Suppressor macrophage treated with lipopolysaccharide for 1 hour (primary cell): ENCODE measurements around the gene HAUS2.
"Not testable (repeated sequence)": the region's sequence is repeated elsewhere in the genome, so short reads cannot be mapped to it uniquely, and the experiment has no call there.

ENCODE experiments used
- DNase-seq, 3 donors: peaks; one replicate each; pipeline ENCODE4 v3.0.0-alpha.2; 2020 to 2022

Gene HAUS2

DNA sequence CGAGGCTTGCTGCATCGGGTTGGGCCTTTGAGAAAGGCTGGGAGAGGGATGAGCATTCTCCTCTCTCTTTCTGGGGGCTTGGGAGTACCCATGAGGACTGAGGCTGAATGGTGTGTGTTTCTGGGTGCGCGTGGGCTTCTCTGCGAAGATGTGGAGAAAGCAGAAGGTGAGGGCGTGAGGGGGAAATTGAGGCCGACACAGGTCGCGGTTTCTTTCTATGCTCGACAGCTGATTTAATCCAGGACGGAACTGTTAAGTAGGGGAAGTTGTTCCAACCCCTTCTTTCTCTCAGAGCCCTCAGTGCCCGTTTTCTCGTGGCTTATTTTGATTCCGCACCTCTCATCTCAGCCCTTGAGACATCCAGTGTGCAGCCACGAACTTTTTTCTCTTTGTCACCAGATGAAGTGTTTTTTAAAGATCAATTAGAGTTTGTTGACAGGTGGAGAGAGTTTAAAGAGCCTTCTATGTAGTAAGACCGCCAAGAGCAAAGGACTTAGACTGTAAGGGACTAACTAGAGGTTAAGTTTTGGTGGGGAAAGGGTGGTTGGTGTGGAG lies 27.5 kb downstream of the HAUS2 start:
- peak in 1 of 3 donors; percentile 19 for DNase-seq

DNA sequence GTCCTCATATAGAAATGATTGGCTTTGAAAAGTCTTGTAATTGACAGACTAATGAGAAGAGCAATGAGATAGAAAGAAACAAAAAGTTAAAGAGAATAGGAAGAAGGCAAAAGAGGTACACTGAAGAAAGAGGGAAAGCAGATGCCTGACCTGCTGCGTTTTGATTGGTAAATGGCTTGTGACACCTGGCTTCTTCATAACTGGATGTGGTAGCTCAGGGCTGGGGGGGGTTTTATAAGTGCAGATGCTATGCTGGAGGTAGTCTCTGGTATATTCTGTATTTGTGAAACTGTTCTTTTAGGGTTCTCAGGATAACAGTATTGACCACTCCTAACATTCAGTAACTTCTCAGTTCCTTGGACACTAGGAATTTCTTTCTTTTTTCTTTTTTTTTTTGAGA lies 28.1 kb downstream of the HAUS2 start:
- no peak for DNase-seq

DNA sequence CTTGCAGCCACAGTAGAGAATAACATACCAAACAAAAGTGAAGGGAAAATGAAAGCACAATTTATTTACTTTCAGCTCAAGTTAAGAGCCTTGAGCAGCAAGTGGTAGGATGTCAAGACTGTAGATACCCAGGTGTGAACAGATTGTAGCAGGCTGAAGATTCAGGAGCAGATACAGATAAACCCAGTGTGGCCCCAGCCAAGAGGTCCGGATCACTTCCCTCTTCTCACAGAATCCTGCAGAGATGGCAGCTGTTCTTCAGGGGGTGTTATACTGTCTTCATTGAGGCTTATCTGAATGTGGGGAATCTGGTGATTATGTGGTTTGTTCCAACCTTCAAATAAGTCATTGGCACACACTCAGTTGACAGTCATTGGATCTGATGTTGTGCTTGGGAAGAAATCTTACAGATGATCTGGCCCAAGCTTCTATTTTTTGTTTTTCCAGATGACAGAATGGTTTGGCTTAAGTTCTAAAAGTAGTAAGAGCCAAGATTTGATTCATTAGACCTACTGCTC lies 28.9 kb downstream of the HAUS2 start:
- no peak for DNase-seq

DNA sequence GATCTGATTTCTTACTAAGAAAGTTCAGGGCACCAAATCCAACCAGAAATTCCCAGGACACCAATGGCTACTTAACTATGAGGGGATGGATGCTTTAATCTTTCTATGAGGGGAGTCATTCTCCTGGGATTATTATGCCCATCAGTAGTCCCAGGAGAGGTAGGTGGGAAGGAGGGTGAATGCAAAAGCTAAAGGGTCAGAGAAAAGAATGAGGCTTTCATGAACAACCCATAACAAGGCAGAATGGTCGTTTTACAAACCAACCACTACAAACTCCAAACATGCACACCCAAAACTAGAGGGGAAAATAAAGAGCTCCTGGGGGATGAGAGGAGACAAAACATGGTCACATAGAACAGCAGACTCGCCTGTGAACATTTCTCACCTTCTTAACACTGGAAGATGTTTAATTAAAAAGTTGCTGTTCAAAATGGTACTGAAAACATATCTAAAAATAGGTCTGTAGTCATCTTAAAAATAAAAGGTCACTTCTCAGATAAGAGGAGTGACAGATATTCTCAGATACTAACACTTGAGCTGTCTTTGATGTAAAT lies 30.4 kb downstream of the HAUS2 start:
- no peak for DNase-seq

DNA sequence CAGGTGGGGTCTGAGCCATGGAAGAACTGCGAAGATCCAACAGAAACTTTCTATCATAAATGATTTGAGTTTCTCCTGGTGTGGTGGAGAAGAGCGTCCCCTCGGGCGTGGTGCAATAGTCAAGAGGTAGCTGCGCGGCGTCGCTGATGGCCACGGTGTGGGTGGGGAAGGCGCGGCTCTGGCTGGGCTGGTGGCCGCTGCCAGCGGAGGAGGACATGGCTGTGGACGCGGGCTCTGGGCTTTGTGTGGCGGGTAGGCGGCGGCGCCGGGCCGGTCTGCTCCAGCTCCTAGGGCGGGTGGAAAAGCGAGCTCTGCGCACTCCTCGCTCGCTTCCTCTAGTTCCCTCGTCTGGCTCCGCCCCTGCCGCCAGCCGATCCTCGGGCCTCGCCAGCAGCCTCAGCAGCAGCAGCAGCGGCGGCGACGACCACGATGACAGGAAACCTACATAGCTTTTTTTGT lies 32.7 kb downstream of the HAUS2 start:
- peak; percentile 89 to 94 (median 90) for DNase-seq

DNA sequence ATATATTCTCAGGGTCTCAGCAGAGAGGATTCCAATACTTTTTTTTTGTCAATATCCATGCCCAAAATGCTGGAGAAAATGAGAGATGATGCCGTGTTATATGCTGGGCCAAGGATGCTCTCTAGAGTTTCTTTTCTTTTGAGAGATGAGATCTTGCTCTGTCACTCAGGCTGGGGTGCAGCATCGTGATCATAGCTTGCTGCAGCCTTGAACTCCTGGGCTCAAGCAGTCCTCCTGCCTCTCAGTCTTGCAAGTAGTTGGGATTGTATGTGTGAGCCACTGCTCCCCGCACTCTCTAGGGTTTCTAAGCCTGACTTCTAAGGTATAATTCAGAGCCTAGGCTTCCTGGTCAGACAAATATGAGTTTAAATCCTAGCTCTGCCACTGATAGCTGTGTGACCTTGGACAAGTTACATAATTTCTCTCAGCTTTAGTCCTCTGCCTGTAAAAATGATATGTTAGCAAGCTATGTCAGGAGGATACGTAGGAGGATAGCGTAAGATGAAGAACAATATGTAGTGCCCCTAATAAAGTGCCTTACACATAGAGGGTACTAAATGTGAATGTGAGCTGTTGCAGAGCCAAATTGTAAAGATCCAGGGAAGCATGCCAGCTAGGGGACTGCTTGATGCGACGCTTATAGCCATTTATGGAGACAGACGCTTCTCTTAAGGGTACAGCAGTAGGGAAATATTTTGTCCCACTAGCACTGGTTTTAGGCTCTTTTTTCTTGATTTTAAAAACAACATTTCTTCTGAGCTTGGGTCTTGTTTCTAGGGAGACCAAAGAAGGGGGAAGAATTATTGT lies 34.1 kb downstream of the HAUS2 start:
- no peak for DNase-seq

DNA sequence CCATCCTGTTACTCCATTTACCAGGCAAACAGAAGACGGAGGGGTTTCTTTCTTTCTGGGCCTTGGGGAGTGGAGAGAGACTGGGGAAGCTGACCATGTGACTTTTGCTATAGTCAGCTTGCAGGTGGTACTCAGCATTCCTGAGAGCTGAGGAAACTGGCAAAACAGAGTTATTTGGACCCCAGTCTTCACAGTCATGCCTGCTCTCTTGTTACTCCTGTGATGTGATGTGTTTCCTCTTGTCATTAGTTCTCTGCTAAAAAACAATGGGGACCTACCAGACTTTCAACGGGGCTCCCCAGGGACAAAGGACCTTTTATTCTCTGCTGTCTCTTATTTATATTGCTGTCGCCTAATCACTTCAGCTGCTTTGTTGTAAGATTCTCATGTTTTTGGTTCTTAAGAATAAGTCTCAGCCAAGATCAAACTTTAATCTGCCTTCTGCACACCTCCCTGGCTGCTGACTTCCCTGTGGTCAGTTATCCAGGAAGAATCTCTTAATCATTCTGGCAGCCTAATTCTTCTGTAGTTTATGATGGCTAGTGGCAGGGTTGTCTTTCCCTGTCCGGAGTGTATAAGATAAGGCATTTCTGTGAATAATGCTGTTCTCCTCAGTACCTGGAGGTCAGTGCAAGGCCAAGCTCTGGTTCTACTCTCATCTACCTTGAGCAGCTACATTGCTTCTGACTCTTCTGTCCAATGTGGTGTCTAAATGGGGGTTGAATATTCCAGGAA lies 35.6 kb downstream of the HAUS2 start:
- no peak for DNase-seq

DNA sequence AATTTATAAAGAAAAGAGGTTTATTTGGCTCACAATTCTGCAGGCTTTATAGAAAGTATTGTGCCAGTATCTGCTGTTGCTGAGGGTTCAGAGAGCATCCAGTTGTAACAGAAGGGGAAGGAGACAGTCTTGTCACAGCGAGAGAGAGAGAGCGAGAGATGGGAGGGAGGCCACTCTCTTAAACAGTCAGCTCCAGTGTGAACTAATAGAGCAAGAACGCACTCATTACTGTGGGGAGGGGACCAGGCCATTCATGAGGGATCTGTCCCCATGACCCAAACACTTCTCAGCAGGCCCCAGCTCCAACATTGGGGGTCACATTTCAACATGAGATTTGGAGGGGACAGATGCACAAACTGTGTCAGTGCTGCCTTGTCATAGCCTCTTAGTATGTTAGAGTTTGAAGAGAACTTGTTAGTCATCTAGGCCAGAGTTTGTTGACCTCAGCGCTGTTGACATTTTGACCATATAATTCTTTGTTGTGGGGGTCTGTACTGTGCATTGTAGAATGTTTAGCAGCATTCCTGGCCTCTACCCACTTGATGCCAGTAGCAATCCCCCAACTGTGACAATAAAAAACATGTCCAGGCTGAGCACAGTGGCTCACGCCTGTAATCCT lies 42.1 kb downstream of the HAUS2 start:
- no peak for DNase-seq

DNA sequence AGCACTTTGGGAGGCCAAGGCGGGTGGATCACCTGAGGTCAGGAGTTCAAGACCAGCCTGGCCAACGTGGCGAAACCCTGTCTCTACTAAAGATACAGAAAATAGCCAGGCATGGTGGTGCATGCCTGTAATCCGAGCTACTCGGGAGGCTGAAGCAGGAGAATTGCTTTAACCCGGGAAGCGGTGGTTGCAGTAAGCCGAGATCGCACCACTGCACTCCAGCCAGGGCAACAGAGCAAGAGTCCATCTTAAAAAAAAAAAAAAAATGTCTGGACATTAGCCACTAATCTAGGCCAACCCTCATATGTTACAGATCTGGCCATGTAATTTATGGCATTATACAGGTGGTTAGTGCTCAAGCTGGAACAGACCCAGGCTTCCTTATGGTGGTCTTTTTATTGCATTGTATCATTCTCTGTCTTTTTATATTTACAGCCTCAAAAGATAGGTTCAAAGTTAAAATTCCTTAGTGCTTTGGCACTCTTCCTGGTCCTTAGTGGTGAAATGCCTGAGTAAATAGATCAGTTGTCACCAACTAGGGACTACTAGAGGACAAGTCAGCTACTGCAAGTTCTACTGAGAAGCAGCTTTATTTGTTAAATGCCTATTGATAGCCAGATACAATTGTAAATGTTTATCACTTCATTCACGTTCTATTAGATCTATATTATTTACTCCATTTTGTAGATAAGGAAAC lies 42.7 kb downstream of the HAUS2 start:
- peak in 2 of 3 donors; percentile 14 to 26 for DNase-seq

DNA sequence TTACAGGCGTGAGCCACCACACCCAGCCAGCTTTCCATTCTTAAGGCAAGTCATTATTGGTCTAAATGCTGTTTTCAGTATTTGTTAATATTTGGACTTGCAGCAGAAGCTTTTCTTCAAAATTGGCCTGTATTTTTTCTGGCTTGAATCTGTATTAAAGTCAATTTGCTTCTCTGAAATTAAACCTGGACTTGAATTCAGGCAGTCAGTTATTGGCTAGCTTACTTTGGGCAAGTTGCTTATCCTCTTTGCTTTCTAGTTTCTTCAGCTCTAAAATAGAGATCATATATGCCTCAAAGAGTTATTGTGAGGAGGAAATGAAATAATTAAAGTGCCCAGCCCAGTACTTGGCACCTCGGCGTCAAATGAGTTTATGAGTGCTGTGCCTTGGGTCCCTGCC lies 44.1 kb downstream of the HAUS2 start:
- DNase-seq: no peak

DNA sequence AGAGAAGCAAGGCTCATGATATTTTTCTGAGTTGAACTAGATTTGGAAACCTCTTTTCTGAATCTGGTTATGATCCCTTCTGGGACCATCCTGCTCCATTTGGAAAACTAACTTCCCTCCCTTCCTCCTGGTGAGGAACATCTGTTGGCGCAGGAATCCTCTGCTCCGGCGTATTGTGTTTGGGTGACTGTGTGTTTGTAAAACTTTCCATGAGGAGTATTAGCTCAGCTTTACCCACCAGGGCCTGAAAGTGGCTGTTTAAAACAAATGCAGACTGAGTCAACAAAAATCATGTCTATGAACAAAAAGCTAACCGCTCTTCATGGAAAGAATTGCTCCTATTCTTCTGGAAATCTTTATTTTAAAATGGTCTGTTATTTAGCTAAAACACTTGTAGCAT lies 44.5 kb downstream of the HAUS2 start:
- no peak for DNase-seq

DNA sequence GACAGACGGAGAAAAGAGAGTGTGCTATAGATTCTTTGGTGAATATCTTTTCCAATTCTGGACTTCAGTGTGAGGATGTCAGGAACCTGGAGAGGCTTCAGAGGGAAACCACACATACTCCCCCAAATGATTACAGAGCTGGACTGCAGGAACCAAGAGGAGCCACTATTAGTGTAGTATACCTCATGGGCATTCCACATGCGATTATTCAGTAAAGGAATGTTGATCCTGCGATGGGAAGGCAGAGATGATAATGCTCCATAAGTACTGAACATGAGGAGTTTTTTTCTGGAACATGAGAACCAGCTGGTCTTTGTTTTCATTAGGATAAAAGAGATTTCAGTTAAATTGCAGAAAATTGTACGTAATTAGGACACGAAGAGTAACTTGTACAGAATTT lies 45.5 kb downstream of the HAUS2 start:
- DNase-seq: no peak

DNA sequence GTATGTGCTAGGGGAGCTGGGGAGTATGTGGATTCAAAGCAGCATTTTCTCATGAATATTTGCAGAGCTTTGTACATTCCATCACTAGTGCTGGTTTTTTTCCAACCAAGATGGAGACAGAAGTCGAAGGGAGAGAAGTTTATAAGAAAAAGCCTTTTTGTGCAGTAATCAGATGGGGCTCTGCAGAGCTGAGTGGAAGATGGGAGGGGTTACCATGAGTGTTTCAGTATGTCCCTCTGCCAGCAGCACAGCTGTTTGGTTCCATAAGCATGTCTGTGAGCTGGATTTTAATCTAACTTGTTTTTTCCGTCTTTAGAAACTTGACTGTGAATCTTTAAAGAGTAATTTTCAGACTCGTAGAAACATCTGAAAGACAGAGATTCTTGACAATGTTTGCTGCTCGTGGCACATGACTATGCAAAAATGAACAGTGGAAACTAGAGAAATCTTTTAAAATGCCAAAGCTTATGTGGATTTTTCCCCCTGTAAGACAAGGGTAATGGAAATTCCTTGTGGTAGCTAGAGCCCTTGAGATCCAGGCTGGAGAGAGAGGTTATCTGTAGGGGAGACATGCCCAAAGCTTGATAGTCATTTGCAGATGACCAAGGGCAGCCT lies 47.1 kb downstream of the HAUS2 start:
- DNase-seq: no peak

DNA sequence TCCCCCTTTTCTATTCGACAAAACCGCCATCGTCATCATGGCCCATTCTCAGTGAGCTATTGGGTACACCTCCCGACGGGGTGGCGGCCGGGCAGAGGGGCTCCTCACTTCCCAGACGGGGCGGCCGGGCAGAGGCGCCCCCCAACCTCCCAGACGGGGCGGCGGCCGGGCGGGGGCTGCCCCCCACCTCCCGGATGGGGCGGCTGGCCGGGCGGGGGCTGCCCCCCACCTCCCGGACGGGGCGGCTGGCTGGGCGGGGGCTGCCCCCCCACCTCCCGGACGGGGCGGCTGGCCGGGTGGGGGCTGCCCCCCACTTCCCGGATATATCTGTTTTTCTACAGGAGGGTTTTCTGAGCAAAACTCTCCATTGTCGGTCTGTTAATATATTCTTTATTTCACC lies 52.7 kb downstream of the HAUS2 start:
- not testable (repeated sequence) for DNase-seq

DNA sequence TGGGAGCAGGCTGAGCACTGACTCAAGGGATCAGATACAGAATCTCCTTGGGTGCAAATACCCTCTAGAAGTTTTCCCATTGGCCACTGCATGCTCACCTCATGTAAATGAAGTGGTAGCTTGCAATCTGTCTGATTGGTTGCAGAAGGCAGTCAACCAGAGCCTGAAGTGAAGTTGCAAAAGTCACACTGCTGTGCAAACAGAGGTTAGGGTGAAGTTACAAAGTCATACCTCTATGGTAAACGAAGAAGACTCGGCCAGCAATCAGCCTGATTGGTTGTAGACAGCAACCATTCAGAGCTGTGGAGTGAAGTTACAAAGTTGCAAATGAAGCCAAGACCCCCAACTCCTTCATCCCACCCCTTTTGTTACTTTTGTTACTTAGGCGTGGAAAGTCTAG lies 53.9 kb downstream of the HAUS2 start:
- no peak for DNase-seq

DNA sequence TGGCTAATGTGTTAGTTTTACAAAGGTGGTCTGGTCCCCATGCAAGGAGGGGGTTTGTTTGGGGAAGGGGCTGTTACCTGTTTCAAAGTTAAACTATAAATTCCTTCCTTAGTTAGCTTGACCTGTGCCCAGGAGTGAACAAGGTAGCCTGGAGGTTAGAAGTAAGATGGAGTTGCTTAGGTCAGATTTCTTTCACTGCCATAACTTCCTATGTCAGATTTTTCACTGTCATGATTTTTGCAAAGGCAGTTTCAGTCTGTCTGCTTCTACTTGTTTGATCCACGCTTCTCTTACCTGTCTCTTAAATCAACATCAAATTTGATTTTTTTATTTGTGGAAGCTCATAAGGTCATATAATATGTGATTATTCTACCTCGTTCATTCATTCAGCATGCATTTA lies 55.3 kb downstream of the HAUS2 start:
- no peak for DNase-seq

DNA sequence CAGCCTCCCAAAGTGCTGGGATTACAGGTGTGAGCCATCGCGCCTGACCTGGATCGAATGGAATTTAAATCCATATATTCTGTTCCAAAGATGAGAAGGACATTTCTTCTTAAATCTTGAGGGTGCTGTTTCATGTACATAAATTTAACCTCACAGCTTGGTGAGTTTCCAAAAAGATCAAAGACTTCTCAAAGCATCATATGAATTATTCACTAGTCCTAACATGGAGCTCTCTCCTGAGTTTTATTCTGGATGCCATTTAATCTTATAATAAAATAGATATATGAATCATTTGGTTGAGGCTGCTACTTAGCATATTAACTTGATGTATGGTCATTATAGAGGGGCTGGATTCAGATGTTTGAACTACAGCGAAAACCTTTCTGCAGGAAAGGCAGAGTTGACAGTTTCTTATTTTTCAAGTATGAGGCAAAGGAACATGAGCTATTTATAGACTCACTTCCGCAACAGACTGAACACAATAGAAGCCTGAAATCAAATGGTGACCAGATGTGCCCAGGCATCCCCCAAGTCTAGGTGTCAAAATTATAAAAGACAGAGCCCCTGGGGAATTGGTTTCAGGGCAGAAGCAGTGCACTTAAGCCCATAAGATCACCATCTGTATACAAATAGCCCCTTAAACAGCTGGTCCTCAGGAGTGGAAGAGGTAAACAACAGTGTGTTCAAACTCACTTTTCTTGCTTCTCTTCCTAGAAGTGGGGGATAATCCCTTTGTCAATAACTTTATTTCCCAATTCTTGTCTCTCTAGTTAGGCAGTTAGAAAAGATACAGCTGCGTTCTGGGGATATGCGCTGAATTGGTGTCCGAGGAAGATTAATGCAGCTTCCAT lies 56.5 kb downstream of the HAUS2 start:
- peak; percentile 13 to 33 (median 32) for DNase-seq

DNA sequence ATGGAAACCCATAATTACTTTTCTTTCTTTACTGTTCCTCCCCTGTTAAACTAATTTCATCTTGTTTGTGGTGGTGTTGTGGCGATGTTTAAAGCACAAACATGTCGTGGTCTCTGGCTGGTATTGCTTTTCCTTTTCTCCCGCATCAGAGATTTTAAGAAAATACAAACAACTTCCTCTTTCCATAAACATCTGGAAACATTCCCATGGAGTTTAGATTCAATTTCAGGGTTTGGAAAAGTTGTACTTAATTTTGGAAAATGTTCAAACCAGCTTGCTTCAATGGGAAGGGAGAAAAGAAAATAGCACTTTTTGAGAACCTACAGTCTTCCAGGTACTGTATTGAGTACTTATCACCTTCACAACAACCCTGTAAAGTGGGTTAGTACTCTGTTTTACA lies 57.2 kb downstream of the HAUS2 start:
- no peak for DNase-seq

DNA sequence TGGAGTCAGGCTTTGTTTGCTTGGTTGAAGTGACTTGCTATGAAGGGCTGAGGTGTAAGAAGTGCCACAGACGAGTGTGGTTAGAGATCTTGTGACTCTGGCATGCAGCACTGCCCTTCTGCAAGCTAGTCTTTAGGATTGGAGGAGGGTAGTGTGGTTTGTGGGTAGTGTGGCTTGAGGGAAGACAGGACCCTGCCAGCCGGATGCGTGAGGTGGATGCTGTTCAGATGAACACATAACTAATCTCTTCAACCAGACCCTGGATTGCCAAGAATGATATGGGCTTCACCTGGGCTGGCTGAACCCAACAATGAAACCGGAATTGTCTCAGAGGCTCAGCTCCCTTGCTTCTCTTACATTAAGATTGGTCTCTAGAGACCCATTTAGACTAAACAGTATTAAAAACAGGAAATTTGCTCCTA lies 59.5 kb downstream of the HAUS2 start:
- no peak for DNase-seq

DNA sequence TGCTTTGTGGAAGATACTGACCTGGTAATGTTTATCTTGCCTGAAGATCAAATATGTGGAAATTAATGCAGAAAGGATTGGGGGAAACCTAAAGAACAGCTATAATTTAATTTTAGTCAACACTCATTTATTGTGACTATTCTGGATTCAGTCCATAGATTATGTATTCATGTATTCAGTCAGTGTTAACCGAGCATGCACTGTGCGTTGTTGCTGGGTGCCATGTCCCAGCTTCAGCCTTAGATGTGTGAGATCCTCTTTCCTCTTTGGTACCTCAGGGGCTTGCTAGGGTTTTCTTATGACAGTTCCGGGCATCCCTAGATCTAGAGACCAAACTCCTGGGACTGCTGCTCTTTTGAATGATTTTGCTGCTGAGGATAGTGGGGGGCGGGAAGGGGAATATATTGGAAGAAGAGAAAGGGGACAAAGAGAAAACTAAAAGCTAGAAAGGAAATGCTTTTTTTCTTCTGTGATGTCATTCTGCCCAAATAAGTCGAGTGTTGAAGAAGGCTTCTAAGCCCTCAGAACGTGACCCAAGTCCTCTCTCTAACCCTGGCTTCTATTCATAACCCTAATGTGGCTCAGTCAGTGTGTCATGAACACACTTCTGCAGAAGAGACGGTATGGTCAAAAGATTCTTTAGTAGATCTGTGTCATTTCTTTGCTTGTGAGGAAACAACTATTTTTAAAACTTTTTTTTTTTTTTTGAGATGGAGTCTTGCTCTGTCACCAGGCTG lies 60.3 kb downstream of the HAUS2 start:
- DNase-seq: no peak
